Fibroblast of gingiva (primary cell): Measurements from ENCODE around the gene MS4A15.

Experiments used
- DNase-seq: peaks from one replicate; pipeline ENCODE4 v3.0.0-alpha.2; 2011; ENCODE audit warnings: low read depth

Gene MS4A15

DNA sequence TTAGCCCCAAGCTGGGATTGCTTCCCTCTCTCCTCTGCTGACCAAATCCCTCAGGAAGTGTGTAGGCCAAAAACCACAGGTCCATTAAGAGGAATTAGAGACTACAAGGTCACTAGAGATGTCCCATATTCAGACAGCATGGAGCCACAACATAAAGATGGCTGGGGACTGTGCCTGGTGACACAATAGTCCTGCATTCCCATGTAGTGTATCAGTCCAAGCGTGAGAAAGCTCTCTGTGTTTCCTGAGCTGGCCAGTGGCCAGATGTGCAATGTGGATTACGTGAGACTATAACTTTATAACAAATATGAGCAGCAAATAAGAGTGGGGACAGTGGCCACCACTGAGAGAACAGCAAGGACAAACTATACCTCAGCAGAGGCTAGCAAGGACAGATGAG lies 20.9 kb downstream of the MS4A15 start:
- DNase-seq: peak; percentile 38

DNA sequence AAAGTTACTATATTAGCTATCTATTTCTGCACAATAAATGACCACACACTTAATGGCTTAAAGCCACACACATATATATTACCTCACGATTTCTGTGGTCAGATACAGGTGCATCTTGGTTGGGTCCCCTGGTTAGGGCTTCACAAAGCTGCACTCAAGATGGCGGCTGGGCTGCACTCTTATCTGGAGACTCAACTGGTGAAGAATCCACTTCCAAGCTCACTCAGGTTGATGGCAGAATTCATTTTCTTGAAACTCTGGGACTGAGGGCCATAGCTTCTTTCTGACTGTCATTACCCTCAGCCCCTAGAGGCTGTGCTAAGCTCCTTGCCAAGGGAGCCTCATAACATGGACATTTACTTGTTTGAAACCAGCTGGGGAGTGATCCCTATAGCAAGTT lies 23.4 kb downstream of the MS4A15 start:
- no peak for DNase-seq

DNA sequence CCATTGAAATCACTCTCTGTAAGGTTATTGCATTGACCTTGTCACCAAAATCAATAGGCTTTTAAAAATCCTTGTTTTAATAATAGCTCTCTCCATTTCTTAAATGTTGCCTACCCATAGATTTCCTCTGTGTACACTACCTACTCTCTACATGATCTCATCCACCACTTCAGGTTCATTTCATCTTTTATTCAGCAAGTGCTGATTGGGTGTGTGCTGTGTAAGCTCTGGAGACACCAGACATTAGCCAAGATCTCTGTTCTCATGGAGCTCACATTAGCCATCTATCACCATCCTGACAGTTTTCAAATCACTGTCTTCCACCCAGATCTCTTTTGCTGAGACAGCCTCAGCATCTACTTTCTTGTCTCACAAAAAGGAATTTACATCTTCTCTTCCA lies 24.1 kb downstream of the MS4A15 start:
- no peak for DNase-seq

DNA sequence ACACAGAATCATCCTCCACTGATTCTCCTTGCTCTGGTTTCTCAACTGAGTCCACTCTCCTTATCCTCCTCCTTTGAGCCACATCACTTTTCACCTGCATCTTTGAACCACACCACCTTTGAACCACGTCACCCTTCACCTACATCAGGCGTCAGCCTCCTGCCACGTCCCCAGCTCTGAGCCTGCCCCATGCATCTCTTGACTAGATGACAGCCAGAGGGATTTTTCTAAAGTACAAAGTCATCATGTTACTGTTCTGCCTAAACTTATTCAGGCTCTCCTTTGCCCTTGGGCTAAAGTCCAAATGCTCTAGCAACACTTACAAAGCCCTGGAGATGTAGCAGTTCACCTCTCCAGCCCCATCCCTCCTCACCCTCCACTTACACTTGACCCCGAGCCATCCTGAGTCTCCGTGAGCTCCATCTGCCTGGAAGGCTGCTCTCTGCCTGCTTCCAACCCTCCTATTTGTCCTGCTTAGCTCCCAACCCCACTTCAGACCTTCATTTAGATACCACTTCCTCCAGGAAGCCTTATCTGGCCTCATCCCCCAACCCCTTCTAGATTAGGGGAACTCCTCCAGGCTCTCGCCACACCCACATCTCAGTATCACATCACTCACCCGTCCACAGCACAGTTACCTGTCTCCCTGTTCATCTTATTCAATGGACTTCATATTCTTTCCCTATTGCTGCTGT lies 24.8 kb downstream of the MS4A15 start:
- no peak for DNase-seq

DNA sequence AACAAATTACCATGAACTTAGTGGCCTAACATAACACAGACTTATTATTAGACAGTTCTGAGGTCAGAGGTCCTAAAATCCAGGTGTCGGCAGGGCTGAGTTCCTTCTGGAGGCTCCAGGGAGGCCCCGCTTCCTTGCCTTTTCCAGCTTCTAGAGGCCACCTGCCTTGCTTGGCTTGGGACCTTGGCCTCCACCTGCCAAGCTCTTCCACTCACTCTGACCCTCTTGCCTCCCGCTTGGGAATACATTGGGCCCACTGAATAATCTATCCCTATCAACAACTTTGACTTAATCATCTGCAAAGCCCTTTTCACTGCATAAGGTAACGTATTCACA lies 25.3 kb downstream of the MS4A15 start:
- DNase-seq: no peak

DNA sequence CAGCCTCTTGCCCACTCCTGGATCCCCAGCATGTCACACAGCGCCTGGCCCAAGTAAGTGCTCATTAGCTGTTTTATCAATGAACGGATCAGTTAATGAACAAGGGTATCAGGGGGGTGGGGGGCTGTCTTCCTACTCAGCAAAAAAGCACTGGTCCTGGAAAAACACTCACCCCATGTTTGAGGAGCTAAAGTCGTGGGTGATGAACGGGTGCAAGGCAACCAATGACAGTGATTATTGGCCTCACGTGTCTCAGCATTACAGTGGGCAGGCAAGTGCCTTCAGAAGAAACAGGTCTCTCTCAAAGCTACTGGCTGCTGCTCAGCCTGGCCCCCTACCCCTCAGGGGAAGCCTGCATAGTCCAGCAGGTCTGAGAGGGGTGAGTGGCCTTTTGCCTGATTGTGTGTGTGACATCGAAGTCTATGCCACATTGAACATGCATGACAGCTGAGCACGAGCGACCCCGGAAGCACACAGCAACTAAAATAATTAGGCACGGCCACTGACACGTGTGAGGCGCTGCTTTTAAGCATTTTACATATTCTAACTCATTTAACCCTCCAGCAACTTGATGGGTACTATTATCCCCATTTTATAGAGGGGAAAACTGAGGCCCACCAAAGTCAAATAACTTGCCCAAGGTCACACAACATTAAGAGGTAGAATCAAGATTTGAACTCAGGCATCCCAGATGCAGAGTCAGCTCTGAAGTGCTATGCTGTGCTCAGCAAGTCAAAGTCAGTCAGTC lies 25.9 kb downstream of the MS4A15 start:
- DNase-seq: no peak

DNA sequence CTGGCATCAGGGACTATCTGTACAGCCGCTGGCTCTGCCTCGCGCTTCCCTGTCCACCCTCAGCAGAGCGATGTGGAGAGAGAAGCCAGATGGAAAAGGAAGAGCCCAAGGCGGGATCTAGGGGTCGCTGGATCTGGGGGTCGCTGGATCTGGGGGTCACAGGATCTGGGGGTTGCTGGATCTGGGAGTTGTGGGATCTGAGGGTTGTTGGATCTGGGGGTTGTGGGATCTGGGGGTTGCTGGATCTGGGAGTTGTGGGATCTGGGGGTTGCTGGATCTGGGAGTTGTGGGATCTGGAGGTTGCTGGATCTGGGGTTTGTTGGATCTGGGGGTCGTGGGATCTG lies 26.4 kb downstream of the MS4A15 start:
- no peak for DNase-seq

DNA sequence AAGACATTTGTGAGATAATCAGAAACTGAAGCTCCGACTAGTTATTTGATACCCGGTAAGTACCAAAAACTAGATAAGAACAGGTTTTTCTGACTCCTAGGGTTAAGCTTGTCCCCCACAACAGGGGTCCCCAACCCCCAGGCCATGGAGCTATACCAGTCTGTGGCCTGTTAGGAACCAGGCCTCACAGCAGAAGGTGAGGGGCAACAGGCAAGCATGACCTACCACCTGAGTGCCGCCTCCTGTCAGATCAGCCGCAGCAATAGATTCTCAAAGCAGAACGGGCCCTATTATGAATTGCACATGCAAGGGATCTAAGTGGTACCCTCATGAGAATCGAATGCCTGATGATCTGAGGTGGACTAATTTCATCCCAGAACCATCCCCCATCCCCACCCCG lies 27.2 kb downstream of the MS4A15 start:
- no peak for DNase-seq

DNA sequence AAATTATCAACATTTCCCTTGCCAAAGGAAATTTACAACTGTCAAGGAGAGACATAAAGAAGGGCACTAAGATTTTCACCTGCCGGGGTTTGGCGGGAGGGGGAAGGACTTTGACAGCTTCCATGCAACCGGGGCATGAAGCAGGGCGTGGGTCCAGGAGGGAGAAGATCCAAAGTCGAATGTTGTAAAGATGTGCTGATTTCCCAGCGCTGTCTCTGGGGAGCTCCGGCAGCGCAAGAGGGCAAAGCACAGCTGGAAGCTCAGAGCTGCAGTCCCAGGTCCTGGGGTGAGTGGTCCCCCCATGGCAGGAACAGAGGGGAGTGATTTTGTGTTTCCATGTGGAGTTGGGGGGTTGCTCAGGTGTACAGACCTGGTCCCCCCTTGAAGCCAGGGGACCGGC lies 28.5 kb downstream of the MS4A15 start, which contains the start of gene MS4A10:
Gene MS4A10, plus strand, starts transcription at position 198 of the 400 bp plus-strand sequence. CDS start 5,003 bp downstream, outside the sequence.
- no peak for DNase-seq

DNA sequence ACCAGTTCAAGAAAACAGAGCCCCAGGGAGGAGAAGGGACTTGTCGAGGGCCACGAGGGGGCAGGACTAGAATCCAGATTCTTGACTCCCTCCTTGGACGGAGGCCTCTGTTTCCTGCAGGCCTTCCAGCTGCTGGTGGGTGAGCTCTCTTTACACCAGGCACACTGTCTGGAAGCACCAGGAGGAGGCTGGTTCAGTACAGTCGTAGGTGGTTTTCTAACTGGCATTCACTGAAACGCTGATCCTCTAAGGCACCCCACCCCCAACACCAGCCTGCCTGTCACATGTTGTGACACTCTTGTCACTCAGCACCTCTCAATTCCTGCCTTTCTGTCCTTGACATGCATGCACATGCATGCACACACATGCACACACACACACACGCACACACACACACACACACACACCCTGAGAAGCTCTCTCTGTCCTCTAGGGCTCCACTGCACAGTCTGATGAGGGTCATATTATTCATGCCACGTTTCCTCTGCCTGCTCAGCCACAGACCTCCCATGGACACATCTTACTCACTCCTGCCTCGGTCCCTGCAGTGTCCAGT lies 29.2 kb downstream of the MS4A15 start:
- no peak for DNase-seq

DNA sequence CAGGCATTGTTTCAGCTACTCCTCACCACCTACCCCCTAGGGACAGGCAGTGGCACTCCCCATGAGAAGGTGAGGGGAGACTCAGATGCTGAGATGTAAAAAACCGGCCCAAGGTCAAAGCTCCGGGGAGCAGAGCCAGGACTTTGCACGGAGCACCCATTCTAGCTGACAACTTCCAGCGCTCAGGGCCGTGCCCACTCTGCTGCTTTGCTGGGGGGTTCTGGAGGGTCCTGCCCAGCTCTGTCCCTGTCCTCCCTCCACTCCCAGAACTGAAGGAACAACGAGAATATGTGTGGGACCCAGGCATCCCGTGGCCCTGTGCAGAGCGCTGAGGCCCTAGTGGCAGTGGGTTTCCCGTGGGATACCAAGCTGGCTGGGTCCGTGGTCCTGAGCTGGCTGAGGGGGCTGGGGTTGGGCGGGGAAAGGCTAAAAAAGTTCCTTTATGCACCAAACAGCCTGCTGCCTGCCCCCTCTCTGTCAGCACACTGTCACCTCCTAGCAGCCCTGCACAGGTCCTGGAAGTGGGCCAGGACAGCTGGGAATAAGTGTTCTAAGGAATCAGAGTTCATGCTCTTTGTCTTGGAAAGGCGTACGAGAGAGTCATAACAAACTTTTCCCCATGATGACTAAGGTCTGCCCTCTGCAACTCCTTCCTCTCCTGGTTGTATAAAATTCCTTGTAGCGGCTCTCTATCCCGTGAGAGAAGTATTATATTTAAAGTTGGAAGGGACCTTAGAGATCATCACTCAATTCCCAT lies 30.3 kb downstream of the MS4A15 start:
- DNase-seq: peak; percentile 29

DNA sequence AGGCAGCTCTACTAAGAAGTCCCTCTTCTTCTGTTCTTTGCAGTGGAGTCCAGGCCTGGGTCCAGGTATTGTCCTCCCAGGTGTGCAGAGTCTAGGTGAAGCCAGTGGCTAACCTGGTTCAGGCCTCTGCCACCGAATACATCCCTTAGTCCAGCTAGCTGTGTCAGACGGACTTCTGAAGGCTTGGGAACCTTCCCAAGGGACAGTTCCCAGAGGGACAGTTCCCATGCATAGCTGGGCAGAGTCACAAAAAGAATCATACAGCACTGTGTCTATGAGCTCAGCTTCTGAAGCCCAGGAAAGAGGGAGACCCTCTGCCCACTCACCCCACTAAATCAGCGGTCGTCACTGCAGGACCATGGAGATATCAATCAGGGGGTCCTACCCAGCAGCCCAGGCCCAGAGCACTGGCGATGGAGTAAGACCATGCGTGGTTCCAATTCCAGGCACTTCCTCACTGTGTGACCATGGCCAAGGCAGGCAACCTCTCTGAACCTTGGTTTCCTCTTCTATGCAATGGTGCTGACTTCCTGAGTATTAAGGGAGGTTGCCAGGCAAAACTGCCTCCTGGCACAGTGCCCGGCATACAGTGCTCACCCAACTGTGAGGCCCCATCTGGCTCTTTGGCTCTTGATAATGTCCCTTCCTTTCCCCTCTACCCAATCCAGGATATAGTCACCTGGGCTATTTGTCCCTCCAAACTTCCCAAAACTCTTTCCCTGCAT lies 31.9 kb downstream of the MS4A15 start:
- no peak for DNase-seq

DNA sequence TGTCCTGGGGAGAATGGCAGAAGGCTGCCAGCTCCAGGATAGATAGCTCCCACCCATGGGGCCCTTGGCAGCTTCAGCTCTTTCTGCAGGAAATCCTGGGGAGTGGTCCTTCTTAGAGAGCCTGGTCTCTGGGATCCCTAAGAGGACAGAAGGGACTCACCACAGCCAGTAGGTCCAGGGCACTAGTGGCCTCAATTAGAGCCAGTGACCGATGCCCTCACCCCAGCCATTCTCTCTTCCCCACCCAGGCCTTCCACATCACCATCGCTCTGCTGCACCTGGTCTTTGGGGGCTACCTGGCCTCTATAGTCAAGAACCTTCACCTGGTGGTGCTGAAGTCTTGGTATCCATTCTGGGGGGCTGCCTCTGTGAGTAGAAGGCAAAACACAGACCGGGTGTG lies 34.1 kb downstream of the MS4A15 start:
- no peak for DNase-seq

DNA sequence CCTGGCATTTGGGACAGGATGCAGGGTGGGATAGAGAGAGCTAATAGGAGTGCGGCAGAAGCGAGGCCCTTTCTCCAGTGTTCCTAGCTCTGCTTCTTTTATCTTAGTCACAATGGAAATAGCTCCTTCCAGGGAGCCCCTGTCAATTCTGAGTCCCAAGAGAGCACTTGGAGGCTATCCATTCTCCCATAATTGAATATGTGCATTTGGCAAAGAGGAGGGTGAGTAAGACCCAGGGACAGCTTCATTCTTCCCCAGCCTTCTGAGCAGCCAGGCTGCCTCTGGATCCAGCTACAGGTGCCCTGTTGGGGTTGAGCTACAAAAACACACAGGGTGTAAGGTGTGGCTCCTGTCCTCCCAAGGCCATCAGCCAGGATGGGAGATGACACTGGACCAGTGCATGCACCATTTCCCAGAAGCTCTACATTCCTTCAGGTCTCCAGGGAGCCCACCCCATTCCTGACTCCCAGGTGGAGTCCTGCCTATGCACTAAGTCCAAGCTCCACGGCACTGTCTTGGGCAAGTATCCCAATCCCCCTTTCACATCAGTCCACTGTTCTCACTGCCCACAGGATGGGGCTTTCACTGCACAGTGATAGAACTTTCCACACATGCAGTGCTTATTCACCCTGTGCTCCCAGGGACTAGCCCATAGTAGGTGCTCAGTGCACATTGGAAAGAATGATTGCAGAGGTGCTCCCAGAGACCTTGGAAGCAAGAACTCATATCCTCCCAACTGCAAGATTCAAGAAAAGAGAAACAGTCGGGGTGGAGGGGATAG lies 34.7 kb downstream of the MS4A15 start:
- no peak for DNase-seq

DNA sequence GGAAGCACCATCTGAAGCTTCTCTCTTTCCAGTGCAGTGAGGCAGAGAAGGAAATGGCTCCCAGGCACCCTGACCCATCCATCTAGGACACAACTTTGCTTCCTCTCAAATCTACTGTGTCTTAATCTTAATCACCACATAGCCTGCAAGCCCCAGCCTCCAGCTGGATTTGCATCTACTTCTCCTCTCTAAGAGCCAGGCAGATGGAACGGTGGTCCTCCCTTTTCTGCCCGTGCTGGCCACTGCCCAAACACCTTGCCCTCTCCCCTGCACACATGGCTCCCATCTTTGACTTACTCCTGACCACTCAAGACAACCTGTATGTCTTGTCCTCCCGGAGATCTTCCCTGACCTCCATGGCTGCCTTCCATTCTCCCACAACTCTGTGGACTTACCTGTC lies 35.9 kb downstream of the MS4A15 start:
- DNase-seq: no peak

DNA sequence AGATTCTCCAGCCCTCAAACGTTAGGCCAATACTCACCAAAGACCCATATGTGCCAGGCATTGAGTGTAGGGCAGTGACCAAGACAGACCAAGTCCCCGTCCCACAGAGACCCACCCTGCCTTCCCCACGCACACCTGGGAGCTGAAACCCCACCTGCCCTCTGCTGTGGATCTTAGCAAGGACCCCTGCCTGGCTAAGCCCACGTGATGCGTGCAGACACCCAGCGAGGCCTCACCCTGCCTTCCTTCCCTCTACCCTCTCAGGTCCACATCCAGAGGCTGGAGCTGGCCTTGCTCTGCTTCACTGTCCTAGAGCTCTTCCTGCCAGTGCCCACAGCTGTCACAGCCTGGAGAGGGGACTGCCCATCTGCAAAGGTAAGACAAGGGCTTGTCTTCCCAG lies 38.6 kb downstream of the MS4A15 start:
- DNase-seq: no peak

DNA sequence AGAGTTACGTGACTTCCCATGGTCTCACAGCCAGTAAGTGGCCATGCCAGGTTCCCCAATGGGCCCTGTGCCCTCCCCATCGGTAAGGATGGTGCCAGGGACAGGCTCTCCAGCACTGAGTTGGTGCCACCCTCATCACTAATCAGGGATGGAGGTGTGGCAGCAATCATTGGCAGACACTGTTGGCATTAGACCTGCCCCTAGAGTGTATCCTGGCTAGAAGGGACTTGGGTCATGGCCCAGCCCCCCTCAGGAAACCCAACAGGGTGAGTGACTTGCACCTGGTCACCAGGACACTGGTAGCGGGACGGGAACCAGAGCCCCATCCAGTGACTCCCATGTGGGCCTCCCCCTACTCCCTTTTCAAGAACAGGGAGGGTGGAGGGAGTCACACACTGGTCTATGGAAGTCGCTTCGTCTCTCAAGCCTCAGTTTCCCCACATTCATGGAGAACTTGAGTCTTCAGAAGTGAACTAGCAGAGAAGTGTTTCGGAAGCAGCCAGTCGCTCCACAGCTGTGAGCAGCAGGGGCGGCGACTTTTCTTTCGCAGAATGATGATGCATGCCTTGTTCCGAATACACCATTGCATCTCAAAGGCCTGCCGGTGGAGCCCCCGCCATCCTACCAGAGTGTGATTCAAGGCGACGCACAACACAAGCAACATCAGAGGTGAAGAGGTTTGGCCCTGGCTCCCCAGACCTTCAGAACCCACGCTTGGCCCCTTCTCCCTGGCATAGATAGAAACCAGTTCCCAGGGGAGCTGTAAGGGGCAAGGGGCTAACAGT lies 41.4 kb downstream of the MS4A15 start:
- DNase-seq: no peak

DNA sequence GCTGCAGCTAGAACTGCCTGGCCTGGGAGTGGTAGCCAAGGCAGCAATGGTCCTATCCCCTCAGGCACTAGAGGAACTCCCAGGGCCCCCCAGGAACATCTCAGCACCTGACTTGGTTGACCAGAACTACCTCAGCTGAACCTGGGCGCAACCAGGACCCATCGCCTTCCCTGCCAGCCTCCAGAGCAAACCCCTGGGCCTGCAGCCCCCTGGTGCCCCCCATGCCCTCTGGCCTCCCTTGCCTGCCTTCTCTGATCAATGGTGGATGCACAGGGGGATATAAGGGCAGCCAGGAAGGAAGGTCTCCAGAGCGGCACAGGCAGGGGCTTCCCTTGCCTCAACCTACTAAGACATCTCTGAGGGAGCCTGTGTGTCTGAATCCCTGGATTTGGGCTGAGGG lies 42.0 kb downstream of the MS4A15 start:
- DNase-seq: no peak

DNA sequence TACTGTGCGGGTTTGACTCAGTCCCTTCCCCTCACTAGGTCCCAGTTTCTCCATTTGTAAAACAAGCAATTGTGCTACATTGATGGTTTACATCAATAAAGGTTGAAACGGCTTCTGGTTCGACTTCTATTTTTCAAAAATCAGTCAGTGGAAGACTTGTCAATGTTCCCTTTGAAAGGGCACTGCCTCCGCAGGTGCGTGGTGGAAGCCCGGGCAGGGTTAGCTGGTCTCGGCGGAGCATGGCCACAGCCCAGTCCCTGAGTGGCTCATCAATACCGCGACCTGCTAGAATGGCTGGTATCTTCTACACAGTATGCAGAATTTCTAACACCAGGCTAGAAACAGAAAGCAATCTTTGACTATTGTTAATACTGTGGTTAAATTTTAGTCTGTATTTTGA lies 44.5 kb downstream of the MS4A15 start:
- DNase-seq: no peak

DNA sequence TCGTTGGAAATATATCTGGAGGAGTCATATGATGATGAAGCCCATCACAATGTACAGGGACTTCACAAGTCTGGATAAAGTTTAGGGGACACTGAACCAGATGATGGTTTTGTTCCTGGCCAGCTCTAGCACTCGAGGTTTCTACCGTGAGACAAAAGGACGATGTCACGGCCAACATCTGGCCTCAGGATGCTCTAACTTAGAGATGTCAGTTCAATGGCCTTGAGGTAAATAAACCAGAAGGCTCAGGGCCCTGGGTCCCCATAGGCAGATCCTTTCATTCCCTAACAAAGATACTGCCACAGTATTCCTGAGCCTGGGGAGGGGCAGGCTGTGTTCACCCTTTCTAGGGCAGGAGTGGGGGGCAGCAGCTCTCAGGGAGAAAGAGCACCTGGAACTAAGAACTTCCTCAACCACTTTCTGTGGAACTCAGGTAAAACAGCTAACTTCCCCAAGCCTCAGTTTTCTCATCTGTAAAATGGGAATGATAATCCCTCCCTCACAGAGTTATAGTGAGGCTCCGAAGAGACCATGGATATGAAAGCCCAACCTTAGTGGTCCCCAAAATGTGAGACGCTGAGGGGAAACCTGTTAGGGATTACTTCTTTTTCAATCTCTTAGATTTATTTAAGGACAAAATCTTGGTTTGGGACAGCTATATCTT lies 46.7 kb downstream of the MS4A15 start:
- no peak for DNase-seq
